B cell (primary cell): ENCODE measurements around the gene GPR78. TPM values are rescaled to one million over a fixed set of nuclear protein-coding genes. Genes with fewer than 3 reads are reported as not detected.

ENCODE experiments used
- ATAC-seq: fragments of 200-7000 bp; cut with Tn5 transposase; one replicate; pipeline ENCODE4 v1.10.0; 2021; ENCODE audit warnings: low read depth, mild to moderate bottlenecking, moderate number of reproducible peaks, moderate library complexity
- CTCF ChIA-PET: fragments of 350-600 bp; sonication (Branson Sonifier 250); formaldehyde crosslinking; loops from one replicate; lab custom pipeline; 2021; ENCODE audit warnings: antibody characterized with exemption, inconsistent platforms; lab: Charles Lee
- POLR2A ChIA-PET: fragments of 350-600 bp; sonication (Branson Sonifier 250); formaldehyde crosslinking; loops from one replicate; lab custom pipeline; 2021; ENCODE audit warnings: antibody characterized with exemption; lab: Charles Lee
- DNase-seq: peaks from one replicate; pipeline ENCODE4 v3.0.0; 2013
- H2AFZ ChIP-seq: 2 replicates; pipeline ENCODE4 v1.6.1; 2012; ENCODE audit warnings: mild to moderate bottlenecking, low read depth, low read length; ENCODE audit not compliant: insufficient read depth, poor library complexity, severe bottlenecking
- H3K27ac ChIP-seq, 2 donors: 1 replicate in 1 of 2; 2 replicates in 1 of 2; pipeline ENCODE4 v1.5.1; 2012 to 2013; ENCODE audit warnings: low read length in 2 of 2, mild to moderate bottlenecking in 2 of 2, moderate library complexity in 1 of 2
- H3K27me3 ChIP-seq, 4 experiments: fragments of 200-600 bp in 1 of 4; sonication (generic) in 1 of 4; replicated peaks in 1 of 4; 1 replicate in 2 of 4; 2 replicates in 2 of 4; pipeline versions ENCODE4 v1.6.1 to v1.7.0; 2013 to 2016; ENCODE audit warnings: low read length in 3 of 4, mild to moderate bottlenecking in 2 of 4, mixed read lengths in 1 of 4, moderate library complexity in 1 of 4; ENCODE audit not compliant: insufficient read depth in 4 of 4, control insufficient read depth in 3 of 4; ENCODE audit errors: control extremely low read depth in 1 of 4
- H3K36me3 ChIP-seq, 2 experiments: replicated peaks in 1 of 2; 1 replicate in 1 of 2; 2 replicates in 1 of 2; pipeline versions ENCODE4 v1.6.1 to v1.7.1; 2013; ENCODE audit warnings: low read length in 1 of 2; ENCODE audit not compliant: insufficient read depth in 2 of 2, control insufficient read depth in 1 of 2; ENCODE audit errors: control extremely low read depth in 1 of 2, extremely low read depth in 1 of 2
- H3K4me1 ChIP-seq, 2 donors: fragments of 200-600 bp in 1 of 2; sonication (generic) in 1 of 2; 1 replicate in 1 of 2; 2 replicates in 1 of 2; pipeline versions ENCODE4 v1.5.1 to v1.6.1; 2013 to 2017; ENCODE audit warnings: low read length in 2 of 2; ENCODE audit not compliant: control insufficient read depth in 2 of 2, insufficient read depth in 2 of 2
- H3K4me2 ChIP-seq: replicated peaks from 2 replicates; pipeline ENCODE3; 2012; ENCODE audit warnings: mild to moderate bottlenecking, low read depth, low read length; ENCODE audit not compliant: poor library complexity, severe bottlenecking
- H3K4me3 ChIP-seq, 5 experiments: fragments of 200-600 bp in 1 of 5; sonication (generic) in 1 of 5; 1 replicate in 3 of 5; 2 replicates in 2 of 5; pipeline versions ENCODE4 v1.5.1 to v1.7.0; 2011 to 2016; ENCODE audit warnings: low read length in 4 of 5, mild to moderate bottlenecking in 4 of 5, low read depth in 2 of 5, control low read depth in 1 of 5, moderate library complexity in 1 of 5; ENCODE audit not compliant: insufficient read depth in 1 of 5; ENCODE audit errors: control extremely low read depth in 1 of 5, extremely low read depth in 1 of 5
- H3K79me2 ChIP-seq: fragments of 200-600 bp; sonication (generic); one replicate; pipeline ENCODE4 v1.6.0; 2016; ENCODE audit warnings: low read length; ENCODE audit not compliant: control insufficient read depth, insufficient read depth
- H3K9ac ChIP-seq: fragments of 200-600 bp; sonication (generic); 2 replicates; pipeline ENCODE4 v1.6.1; 2017; ENCODE audit warnings: mild to moderate bottlenecking, low read length, moderate library complexity
- H3K9me3 ChIP-seq, 3 donors: one replicate each; pipeline versions ENCODE4 v1.6.1 to v1.7.1; 2013; ENCODE audit warnings: low read length in 2 of 3; ENCODE audit not compliant: control insufficient read depth in 2 of 3, insufficient read depth in 1 of 3; ENCODE audit errors: control extremely low read depth in 1 of 3
- H4K20me1 ChIP-seq: 2 replicates; pipeline ENCODE4 v1.6.0; 2012; ENCODE audit warnings: mild to moderate bottlenecking, low read length; ENCODE audit not compliant: insufficient read depth, control insufficient read depth, poor library complexity, severe bottlenecking
- H3K27ac Mint-ChIP-seq: one replicate; pipeline ENCODE4 v1.8.0; 2021; ENCODE audit warnings: mixed read lengths
- H3K27me3 Mint-ChIP-seq: one replicate; pipeline ENCODE4 v1.8.0; 2021; ENCODE audit warnings: mixed read lengths
- H3K4me1 Mint-ChIP-seq: one replicate; pipeline ENCODE4 v1.8.0; 2021; ENCODE audit warnings: mixed read lengths
- H3K4me3 Mint-ChIP-seq: one replicate; pipeline ENCODE4 v1.8.0; 2021; ENCODE audit warnings: mixed read lengths
- H3K9me3 Mint-ChIP-seq: one replicate; pipeline ENCODE4 v1.8.0; 2022; ENCODE audit warnings: mixed read lengths; ENCODE audit not compliant: insufficient read depth
- CTCF ChIP-seq: fragments of 200-600 bp; IDR thresholded peaks from one replicate; pipeline ENCODE4 v1.8.0; 2022; ENCODE audit warnings: antibody characterized with exemption, mild to moderate bottlenecking
- EZH2 ChIP-seq: IDR thresholded peaks from 2 replicates; pipeline ENCODE4 v1.6.1; 2012; ENCODE audit warnings: borderline replicate concordance, low read depth, mild to moderate bottlenecking, moderate library complexity, low read length; ENCODE audit not compliant: insufficient read depth, poor library complexity, severe bottlenecking
- WGBS: methylation state at CpG from one replicate; pipeline ENCODE4 v1.1.5; 2013; ENCODE audit warnings: missing lambda C conversion rate; ENCODE audit not compliant: insufficient coverage; 5-methylcytosine and 5-hydroxymethylcytosine counted together
- intact Hi-C: fragments of 100-400 bp; cut with micrococcal nuclease; formaldehyde crosslinking; loops from one replicate; pipeline ENCODE4 v1.10.0; 2022
- polyA plus RNA-seq: library from polyadenylated mRNA; depleted of rRNA; stranded (reverse); fragments of >200 nt; gene quantifications from 2 replicates; pipeline ENCODE4 v1.2.3, GENCODE V29; 2012
- total RNA-seq, 2 donors: library from RNA; stranded (reverse); fragments of 120-200 nt in 1 of 2; gene quantifications; 1 replicate in 1 of 2; 2 replicates in 1 of 2; pipeline versions ENCODE4 v1.2.3 to v1.2.4, GENCODE V29; 2013 to 2022

GPR78 gene
- total and polyA plus RNA-seq, 2 donors (not counting 1 experiment from before 2014, with no cell fraction given): not detected

- ATAC-seq: no peak
- no peak for TF ChIP-seq CTCF
- TF ChIP-seq EZH2: no peak
- DNase-seq: no peak
- Histone ChIP-seq H3K4me1 (no peaks in the 10 kb centered on the region), H4K20me1 (no peaks in the 10 kb centered on the region), H3K9ac (no peak overlapping the region), H2AFZ (no peak overlapping the region), H3K4me3 (no peak overlapping the region), H3K79me2 (no peaks in the 10 kb centered on the region), H3K36me3 (no peaks in the 10 kb centered on the region), H3K27ac (no peak overlapping the region), H3K27me3 (peaks cover 0 to 4% (median 0%) of the 10 kb centered on the region in 4 experiments), H3K9me3 (peaks cover 0 to 9% (median 0%) of the 10 kb centered on the region in 3 donors), H3K4me2 (no peak overlapping the region)
- CTCF ChIA-PET: no interaction called here
- no peak overlapping the region for H3K27ac Mint-ChIP-seq
- intact Hi-C loops: no loop called here
- H3K4me1 Mint-ChIP-seq: no peaks in the 10 kb centered on the region
- POLR2A ChIA-PET: no interaction called here
- H3K27me3 Mint-ChIP-seq: peaks cover 8% of the 10 kb centered on the region
- no peak overlapping the region for H3K4me3 Mint-ChIP-seq
- H3K9me3 Mint-ChIP-seq: no peaks in the 10 kb centered on the region
- WGBS: 77% methylated on average over 4 of the region's 7 CpGs
Observed at GRCh38 chr4:8585721-8586212, 5.6 kb downstream of the GPR78 start.

GRCh38 chr4:8586246-8586645 is 6.1 kb downstream of the GPR78 start:
- intact Hi-C loops: no loop called here
- no peak for TF ChIP-seq CTCF
- TF ChIP-seq EZH2: no peak
- H3K4me2 ChIP-seq: no peak overlapping the region
- Mint-ChIP-seq H3K27me3 (peaks cover 11% of the 10 kb centered on the region), H3K9me3 (no peaks in the 10 kb centered on the region), H3K4me1 (no peaks in the 10 kb centered on the region), H3K4me3 (no peak overlapping the region), H3K27ac (no peak overlapping the region)
- H3K27ac ChIP-seq: no peak overlapping the region
- 69% methylated on average over 4 of the region's 5 CpGs for WGBS
- no peak overlapping the region for H2AFZ ChIP-seq
- no peak overlapping the region for H3K9ac ChIP-seq
- no peak overlapping the region for H3K4me3 ChIP-seq
- no peaks in the 10 kb centered on the region for H4K20me1 ChIP-seq
- no peaks in the 10 kb centered on the region for H3K36me3 ChIP-seq
- H3K4me1 ChIP-seq: no peaks in the 10 kb centered on the region
- peaks cover 0 to 5% (median 0%) of the 10 kb centered on the region in 3 donors for H3K9me3 ChIP-seq
- POLR2A ChIA-PET: no interaction called here
- peaks cover 0 to 3% (median 0%) of the 10 kb centered on the region in 4 experiments for H3K27me3 ChIP-seq
- no peak for ATAC-seq
- DNase-seq: no peak
- CTCF ChIA-PET: no interaction called here
- no peaks in the 10 kb centered on the region for H3K79me2 ChIP-seq
